Mononuclear cell (primary cell): ENCODE measurements around the gene HOXA10. TPM values are rescaled to one million over a fixed set of nuclear protein-coding genes. Genes with fewer than 3 reads are reported as not detected.

Source experiments
- H3K27me3 ChIP-seq: 2 replicates; pipeline ENCODE4 v1.6.0; 2011; ENCODE audit warnings: low read length, control low read depth; ENCODE audit not compliant: insufficient read depth
- H3K4me1 ChIP-seq: 2 replicates; pipeline ENCODE4 v1.5.1; 2011; ENCODE audit warnings: mild to moderate bottlenecking, low read length, control low read depth; ENCODE audit not compliant: insufficient read depth
- H3K4me3 ChIP-seq: 2 replicates; pipeline ENCODE4 v1.5.1; 2011; ENCODE audit warnings: mild to moderate bottlenecking, low read length, moderate library complexity
- H3K9me3 ChIP-seq: 2 replicates; pipeline ENCODE4 v1.5.1; 2011; ENCODE audit warnings: low read depth, mild to moderate bottlenecking, control low read depth, low read length
- total RNA-seq: library from RNA; depleted of rRNA; stranded (reverse); fragments of >200 nt; gene quantifications from one replicate; pipeline ENCODE4 v1.2.3, GENCODE V29; 2012

The HOXA10 gene
- total RNA-seq, 1 donor: 0.63 TPM

DNA sequence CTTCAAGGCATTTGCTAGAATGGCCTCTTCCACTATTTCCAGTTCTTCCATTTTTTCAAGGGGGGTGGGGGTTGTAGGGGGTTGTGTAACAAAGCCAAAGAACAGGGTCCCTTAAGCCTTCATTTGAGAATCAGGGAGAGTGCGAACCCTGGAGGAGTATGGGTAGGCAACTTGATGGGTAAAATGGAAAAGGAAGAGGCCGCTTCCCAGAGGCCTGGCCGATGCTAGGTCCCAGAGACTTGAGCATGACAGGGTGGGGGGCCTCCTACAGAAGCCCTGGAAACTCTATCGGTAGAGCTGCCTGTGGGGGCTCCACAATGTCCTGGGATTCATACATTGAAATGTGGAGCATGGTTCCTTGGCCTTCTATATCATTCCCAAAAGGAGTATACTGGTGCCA lies 34.9 kb upstream of the HOXA10 start:
- Histone ChIP-seq H3K4me1 (peaks cover 21% of the 10 kb centered on the region), H3K9me3 (no peaks in the 10 kb centered on the region), H3K4me3 (no peak overlapping the region)

DNA sequence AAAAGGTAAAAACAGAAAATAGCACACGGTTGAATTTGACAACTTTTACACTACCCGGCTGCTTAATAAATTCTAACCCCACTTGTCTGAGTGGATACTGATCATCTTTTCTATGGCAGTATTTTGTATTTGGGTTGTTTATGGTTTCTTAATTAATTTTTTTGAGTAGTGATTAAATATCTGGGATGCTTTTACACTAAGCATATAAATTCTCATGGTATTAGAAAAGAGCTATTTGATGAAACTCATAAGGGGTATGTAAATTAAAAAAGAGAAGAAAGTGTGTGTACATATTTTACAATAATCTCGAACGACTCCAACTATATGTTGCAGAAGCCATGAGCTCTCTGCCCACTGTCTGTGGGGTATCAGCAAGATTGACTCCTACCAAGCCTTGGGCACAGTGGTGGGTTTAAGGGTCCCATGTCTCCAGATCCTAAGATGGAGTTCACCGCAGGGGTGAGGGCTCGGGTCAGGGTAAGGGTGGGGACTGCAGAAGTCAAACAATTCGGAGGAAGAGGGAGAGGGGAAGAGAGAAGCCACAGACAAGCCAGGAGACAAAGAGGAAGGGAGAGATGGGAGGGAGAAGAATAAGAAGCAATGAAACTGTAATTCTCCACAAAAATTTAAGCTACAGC lies 33.3 kb upstream of the HOXA10 start:
- Histone ChIP-seq H3K9me3 (no peaks in the 10 kb centered on the region), H3K4me1 (peaks cover 22% of the 10 kb centered on the region), H3K27me3 (peaks cover 99% of the 10 kb centered on the region), H3K4me3 (no peak overlapping the region)

More for the DNA sequence above, 34.9 kb upstream of the HOXA10 start:
- H3K27me3 ChIP-seq: peaks cover 99% of the 10 kb centered on the region

DNA sequence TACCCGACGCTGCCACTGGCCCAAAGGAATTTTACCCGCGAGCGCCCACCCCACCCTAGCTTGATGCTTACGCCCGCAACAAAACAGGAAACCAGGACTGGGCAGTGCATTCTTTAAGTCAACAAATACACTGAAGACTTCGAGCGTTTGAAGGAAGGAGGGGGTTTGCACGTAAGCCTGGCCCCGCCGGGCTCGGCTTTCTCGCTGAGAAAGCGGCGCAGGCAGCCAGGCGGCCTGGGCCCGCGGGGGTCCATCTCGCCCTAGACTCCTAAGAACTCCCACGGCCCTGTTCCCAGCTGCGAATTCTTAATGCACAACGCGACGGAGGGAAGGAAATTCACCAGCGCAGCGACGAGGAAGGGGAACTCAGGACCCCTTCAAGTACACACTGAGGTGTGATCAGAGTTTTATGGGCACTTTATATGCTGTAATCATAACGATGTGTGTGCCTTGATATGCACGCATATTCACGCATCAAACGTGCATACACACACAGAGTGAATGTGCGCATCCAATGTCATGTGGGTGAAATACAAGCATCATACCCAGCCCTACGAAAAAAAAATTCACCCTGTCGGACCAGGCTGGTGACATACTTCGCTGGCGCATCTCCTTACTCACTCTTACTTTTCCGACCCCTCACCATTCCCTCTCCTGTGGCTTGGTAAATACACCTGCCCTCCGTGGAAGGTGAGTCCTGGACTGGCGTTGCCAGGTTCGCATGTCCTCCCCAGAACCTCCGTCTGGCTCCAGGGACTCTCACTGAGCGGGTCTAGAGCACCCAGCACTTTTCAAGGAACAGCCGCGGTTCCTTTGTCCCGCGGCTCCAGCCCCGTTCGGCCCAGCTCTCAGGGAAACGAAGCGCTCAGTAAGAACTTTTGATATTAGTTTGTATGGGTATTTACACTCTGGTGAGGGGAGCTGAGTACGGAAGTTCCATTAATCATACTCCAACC lies 31.5 kb upstream of the HOXA10 start:
- Histone ChIP-seq H3K9me3 (no peaks in the 10 kb centered on the region), H3K4me3 (no peak overlapping the region), H3K4me1 (peaks cover 38% of the 10 kb centered on the region), H3K27me3 (peaks cover 99% of the 10 kb centered on the region)

DNA sequence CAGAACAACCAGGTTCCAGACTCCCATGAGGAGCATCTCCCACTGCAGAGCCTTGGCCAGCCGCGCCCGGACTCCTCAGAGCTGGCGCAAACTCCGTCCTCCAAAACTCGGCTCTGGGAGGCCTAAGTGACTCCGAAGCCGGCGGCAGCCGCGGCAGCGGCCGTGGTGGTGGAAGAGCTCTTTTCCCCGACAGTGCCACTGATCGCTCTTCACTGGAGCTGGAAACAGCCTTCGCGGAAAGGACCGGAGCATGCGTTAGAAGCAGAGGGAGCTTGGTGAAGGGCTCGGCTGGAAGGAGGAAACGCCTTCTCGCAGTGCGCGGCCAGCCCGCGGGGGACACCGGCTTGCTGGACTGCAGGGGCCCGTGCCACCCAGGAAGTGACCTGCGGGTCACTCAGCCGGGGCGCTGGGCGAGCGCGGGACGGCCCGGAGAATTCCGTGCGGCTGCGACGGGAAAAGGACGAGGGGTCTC lies 30.8 kb upstream of the HOXA10 start:
- H3K4me3 ChIP-seq: no peak overlapping the region
- H3K27me3 ChIP-seq: peaks cover 97% of the 10 kb centered on the region
- no peaks in the 10 kb centered on the region for H3K9me3 ChIP-seq
- peaks cover 37% of the 10 kb centered on the region for H3K4me1 ChIP-seq

DNA sequence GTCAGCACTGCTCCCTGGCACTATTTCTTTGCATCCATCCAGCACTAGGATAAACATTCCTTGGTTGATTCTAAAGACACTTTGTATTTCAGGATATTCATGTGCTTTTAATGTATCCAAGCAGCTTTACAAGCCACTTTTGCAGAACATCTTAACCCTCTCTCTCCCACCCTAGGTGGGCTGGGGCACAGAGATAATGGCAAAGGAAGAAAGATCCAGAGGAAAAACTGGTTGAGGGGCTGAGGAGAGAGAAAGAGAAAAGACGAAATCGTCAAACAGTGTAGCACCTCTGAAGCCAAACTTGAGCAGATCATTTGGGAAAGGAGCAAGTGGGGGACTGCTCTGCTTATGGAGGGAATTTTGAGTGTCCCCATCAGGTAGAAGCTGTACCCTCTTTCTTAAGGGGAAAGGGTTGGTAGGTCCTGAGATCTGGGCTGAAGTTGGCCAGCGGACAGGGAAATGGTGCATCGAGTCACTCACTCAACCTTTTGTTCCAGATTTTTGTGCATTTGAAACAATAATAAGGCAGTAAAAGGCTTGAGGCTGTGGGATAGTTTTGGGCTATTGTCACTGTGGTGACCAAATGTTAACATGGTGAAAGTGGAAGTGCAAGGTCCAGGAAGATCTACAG lies 30.0 kb upstream of the HOXA10 start:
- no peaks in the 10 kb centered on the region for H3K9me3 ChIP-seq
- peaks cover 40% of the 10 kb centered on the region for H3K4me1 ChIP-seq
- peaks cover 92% of the 10 kb centered on the region for H3K27me3 ChIP-seq
- no peak overlapping the region for H3K4me3 ChIP-seq

- peaks cover 92% of the 10 kb centered on the region for H3K27me3 ChIP-seq
- H3K4me3 ChIP-seq: no peak overlapping the region
- H3K9me3 ChIP-seq: no peaks in the 10 kb centered on the region
- peaks cover 44% of the 10 kb centered on the region for H3K4me1 ChIP-seq
Observed at GRCh38 chr7:27203365-27203953, 29.3 kb upstream of the HOXA10 start.

- Histone ChIP-seq H3K4me1 (peaks cover 44% of the 10 kb centered on the region), H3K9me3 (no peaks in the 10 kb centered on the region), H3K27me3 (peaks cover 92% of the 10 kb centered on the region)
Observed at GRCh38 chr7:27202862-27203134, 28.7 kb upstream of the HOXA10 start.

DNA sequence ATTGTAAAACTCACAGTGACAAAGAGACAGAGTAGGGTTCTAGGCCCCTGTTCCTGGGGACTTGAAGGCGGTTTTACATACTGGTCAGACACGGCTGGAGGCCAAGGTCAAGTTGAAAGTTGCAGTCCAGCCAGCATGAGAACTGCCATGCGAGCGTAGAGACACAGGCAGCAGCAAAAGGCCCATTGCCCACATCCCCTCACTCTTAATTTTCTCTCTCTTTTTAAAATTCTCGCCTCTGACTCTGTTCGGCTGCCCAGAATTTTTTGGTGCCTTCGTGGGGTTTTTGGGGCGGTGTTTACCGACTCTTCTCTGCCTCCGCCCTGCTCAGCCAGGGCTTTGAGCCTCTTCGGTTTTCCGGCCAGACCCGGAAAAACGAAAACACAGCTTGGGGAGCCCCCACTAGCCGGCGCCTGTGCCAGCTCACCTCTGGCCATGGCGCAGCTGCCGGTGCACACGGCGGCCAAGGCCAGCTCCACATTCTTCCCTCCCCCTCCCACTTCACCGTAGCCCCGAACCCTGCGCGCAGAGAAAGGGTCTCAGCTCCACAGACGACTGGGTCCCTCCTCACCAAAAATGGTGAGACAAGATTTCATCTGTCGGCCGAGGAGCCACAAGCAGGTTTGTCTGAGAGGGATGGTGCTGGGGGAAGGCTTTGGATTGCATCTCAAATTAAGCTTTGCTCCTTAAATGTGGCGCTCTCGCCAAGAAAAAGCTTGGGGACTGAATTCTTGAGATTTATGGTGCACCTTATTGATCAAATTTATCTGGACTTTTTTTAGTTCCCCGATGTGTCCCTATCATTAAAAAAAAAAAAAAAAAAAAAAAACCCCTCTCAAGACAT lies 28.1 kb upstream of the HOXA10 start:
- H3K9me3 ChIP-seq: no peaks in the 10 kb centered on the region
- H3K4me3 ChIP-seq: no peak overlapping the region
- peaks cover 44% of the 10 kb centered on the region for H3K4me1 ChIP-seq
- H3K27me3 ChIP-seq: peaks cover 92% of the 10 kb centered on the region

More at GRCh38 chr7:27202862-27203134, 28.7 kb upstream of the HOXA10 start:
- H3K4me3 ChIP-seq: no peak overlapping the region

- Histone ChIP-seq H3K4me1 (peaks cover 44% of the 10 kb centered on the region), H3K27me3 (peaks cover 92% of the 10 kb centered on the region), H3K4me3 (no peak overlapping the region), H3K9me3 (no peaks in the 10 kb centered on the region)
Observed at GRCh38 chr7:27201580-27202017, 27.5 kb upstream of the HOXA10 start.

GRCh38 chr7:27200761-27201579 lies 26.9 kb upstream of the HOXA10 start:
- peaks cover 47% of the 10 kb centered on the region for H3K4me1 ChIP-seq
- peaks cover 92% of the 10 kb centered on the region for H3K27me3 ChIP-seq
- H3K4me3 ChIP-seq: no peak overlapping the region
- H3K9me3 ChIP-seq: no peaks in the 10 kb centered on the region

- Histone ChIP-seq H3K4me1 (peaks cover 43% of the 10 kb centered on the region), H3K9me3 (no peaks in the 10 kb centered on the region), H3K4me3 (no peak within 1 kb of the TSS), H3K27me3 (peaks cover 92% of the 10 kb centered on the region)
Observed at GRCh38 chr7:27199849-27200760, 26.0 kb upstream of the HOXA10 start, which contains the start of gene HOXA13. TSS of gene HOXA13 (minus strand) at chr7:27200091. CDS start at chr7:27200077, 14 bp downstream.

DNA sequence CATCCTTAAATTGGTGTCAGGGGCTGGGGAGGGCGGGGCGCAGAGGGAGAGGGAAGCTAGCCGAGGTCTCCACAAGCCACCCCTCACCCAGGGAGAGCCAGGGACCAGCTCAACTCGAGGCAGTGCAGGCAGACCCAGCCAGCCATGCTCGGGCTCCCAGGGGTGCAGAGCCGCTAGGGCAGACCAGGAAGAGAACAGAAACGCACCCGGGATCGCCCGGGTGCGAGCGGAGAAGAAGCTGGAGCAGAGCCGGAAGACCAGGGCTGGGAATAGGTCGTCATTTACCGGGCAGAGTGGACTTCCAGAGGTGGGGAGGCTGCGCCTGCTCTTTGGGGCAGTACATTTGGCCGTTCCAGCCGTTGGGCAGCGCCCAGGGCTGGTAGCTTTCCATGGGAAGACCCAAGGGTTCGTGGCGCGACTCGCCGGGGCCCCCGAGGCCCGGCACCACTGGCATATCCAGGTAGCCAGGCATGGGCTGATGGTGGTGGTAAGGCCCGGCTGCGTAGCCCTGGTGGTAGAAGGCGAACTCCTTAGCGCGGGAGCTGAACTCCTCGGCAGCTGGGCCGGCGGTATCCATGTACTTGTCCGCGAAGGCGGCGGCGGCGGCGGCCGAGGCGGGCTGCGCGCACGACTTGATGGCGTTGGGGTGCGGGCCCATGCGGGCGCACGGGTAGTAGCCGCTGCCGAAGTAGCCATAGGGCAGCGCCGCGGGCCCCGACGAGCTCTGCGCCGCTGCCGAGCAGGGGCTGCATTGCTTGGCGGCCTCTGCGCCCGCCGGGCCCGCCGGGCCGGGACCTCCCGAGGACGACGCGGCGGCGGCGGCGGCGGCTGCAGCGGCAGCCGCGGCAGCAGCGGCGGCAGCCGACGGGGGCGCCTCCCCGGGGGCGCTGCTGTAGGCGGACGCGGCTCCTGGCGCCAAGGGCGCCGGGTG lies 25.0 kb upstream of the HOXA10 start:
- Histone ChIP-seq H3K4me1 (peaks cover 34% of the 10 kb centered on the region), H3K27me3 (peaks cover 92% of the 10 kb centered on the region), H3K4me3 (no peak overlapping the region), H3K9me3 (no peaks in the 10 kb centered on the region)
